HUES6 (cell line): Measurements from ENCODE around the gene MSL1.

Experiments
- H3K27ac ChIP-seq: 2 replicates; pipeline ENCODE4 v1.7.0; 2013; ENCODE audit warnings: low read depth, mild to moderate bottlenecking, low read length, inconsistent platforms
- H3K27me3 ChIP-seq: 2 replicates; pipeline ENCODE4 v1.6.1; 2013; ENCODE audit warnings: low read length; ENCODE audit not compliant: control insufficient read depth, insufficient read depth
- H3K36me3 ChIP-seq: 2 replicates; pipeline ENCODE4 v1.6.1; 2013; ENCODE audit warnings: low read length; ENCODE audit not compliant: control insufficient read depth, insufficient read depth
- H3K4me1 ChIP-seq: 2 replicates; pipeline ENCODE4 v1.6.1; 2013; ENCODE audit warnings: low read length; ENCODE audit not compliant: control insufficient read depth, insufficient read depth
- H3K4me3 ChIP-seq: 2 replicates; pipeline ENCODE4 v1.5.1; 2013; ENCODE audit warnings: low read depth, low read length
- H3K9ac ChIP-seq: one replicate; pipeline ENCODE4 v1.6.1; 2013; ENCODE audit warnings: mild to moderate bottlenecking, low read length
- H3K9me3 ChIP-seq: 2 replicates; pipeline ENCODE4 v1.6.1; 2013; ENCODE audit warnings: low read depth, low read length; ENCODE audit not compliant: control insufficient read depth, insufficient read depth

Gene MSL1

DNA sequence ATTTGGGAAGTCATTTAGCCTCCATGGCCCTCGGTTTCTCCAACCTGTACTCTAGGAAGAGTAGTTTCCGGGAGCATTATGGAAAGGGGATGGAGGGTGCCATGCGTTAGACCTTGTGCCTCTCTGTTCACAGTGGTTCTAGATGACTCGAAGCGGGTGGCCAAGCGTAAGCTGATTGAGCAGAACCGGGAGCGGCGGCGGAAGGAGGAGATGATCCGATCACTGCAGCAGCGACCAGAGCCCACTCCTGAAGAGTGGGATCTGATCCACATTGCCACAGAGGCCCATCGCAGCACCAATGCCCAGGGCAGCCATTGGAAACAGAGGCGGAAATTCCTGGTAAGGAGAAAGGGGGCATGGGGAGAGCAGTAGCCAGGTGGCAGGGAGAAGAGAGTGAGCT, 37.3 kb upstream of the MSL1 start:
- Histone ChIP-seq H3K27me3 (no peaks in the 10 kb centered on the region), H3K9ac (no peak overlapping the region), H3K9me3 (no peaks in the 10 kb centered on the region), H3K4me1 (no peaks in the 10 kb centered on the region), H3K27ac (no peak overlapping the region), H3K4me3 (no peak overlapping the region), H3K36me3 (peaks cover 42% of the 10 kb centered on the region)

DNA sequence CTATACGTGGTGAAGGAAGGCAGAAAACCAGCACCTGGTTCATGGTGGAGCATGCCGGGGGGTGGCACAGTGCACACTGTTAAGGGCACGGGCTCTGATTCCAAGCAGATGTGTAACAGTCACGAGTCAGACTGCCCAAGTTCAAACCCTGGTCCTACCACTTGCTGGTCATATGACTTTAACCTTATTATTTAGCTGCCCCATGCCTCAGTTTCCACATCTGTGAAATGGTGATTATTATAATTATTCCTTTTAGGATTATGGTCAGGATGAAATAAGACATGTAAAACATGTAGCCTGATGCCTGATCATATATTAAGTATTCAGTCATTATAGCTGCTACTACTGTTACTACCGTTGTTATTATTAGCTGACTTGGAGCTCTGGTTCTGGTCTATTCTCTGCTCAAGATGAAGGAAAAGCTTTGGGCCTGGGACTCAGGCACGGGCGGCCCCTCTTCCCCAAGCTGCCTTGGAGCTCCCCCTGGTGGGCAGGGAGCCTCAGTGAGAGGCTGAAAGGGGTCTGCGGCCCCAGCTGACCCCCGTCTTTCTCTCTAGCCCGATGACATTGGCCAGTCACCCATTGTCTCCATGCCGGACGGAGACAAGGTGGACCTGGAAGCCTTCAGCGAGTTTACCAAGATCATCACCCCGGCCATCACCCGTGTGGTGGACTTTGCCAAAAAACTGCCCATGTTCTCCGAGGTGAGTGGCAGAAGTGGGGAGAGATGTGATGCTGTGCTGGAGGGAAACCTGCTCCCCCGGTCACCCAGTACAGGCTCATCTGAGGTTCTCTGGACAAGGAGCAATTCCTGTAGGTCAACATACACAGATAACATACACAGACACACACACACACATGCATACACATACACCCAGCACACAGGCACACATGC, 35.4 kb upstream of the MSL1 start:
- no peak overlapping the region for H3K27ac ChIP-seq
- peaks cover 7% of the 10 kb centered on the region; the same call in 1 of the 2 replicates for H3K4me1 ChIP-seq
- no peaks in the 10 kb centered on the region for H3K9me3 ChIP-seq
- H3K4me3 ChIP-seq = no peak overlapping the region
- no peaks in the 10 kb centered on the region for H3K27me3 ChIP-seq
- no peak overlapping the region for H3K9ac ChIP-seq
- peaks cover 47% of the 10 kb centered on the region for H3K36me3 ChIP-seq

GRCh38 chr17:40087049-40087794, 34.5 kb upstream of the MSL1 start:
- H3K36me3 ChIP-seq = peaks cover 47% of the 10 kb centered on the region
- H3K4me1 ChIP-seq = peaks cover 16% of the 10 kb centered on the region
- no peak overlapping the region for H3K4me3 ChIP-seq
- no peak overlapping the region for H3K27ac ChIP-seq
- H3K9me3 ChIP-seq = no peaks in the 10 kb centered on the region
- no peak overlapping the region for H3K9ac ChIP-seq
- H3K27me3 ChIP-seq = no peaks in the 10 kb centered on the region

DNA sequence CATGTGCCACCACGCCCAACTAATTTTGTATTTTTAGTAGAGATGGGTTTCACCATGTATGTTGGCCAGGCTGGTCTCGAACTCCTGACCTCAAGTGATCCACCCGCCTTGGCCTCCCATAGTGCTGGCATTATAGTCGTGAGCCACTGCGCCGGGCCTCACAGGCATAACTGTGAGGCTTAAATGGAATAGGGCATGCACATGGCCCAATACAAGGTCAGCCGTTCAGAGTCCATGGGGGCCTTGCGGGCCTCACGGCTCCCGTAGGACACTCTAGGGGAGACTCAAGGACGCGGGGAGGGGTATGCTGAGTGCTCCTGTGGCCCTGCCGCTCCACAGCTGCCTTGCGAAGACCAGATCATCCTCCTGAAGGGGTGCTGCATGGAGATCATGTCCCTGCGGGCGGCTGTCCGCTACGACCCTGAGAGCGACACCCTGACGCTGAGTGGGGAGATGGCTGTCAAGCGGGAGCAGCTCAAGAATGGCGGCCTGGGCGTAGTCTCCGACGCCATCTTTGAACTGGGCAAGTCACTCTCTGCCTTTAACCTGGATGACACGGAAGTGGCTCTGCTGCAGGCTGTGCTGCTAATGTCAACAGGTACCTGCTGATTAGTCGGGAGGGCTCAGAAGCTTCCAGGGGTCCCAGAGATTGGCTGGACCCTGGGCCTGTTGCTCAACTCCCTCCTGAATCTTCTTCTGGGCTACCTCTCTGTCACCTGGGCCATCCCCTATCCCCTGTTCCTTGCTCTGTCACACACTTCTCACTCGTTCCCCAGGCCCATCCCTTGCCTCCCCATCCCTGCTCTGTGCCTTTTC, 33.7 kb upstream of the MSL1 start:
- H3K36me3 ChIP-seq = peaks cover 52% of the 10 kb centered on the region
- no peak overlapping the region for H3K4me3 ChIP-seq
- H3K4me1 ChIP-seq = peaks cover 16% of the 10 kb centered on the region
- no peaks in the 10 kb centered on the region for H3K27me3 ChIP-seq
- H3K27ac ChIP-seq = no peak overlapping the region
- no peak overlapping the region for H3K9ac ChIP-seq
- no peaks in the 10 kb centered on the region for H3K9me3 ChIP-seq

DNA sequence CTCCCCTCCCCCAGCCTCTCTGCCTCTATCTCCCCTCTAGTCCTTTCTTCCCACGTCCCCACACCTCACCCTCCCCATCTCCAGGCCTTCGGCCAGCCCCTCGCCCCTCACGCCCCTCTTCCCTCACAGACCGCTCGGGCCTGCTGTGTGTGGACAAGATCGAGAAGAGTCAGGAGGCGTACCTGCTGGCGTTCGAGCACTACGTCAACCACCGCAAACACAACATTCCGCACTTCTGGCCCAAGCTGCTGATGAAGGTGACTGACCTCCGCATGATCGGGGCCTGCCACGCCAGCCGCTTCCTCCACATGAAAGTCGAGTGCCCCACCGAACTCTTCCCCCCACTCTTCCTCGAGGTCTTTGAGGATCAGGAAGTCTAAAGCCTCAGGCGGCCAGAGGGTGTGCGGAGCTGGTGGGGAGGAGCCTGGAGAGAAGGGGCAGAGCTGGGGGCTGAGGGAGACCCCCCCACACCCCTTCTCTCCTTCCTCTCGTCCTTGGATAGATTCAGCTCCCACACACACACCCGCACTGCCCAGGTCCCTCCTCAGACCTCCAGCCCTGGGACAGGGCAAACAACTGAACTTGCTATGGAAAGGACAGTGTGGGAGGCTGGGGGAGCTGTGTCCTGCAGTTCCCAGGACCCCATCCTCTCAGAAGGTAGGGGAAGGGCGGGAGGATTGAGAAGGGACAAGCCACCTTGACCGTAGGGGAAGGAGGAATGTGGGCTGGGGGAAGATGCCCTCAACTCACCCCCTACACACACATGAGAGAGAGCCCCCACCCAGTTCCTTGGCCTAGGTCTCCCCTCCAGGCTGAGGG, 32.5 kb upstream of the MSL1 start:
- Histone ChIP-seq H3K27ac (no peak overlapping the region), H3K4me1 (peaks cover 16% of the 10 kb centered on the region), H3K9me3 (no peaks in the 10 kb centered on the region), H3K27me3 (no peaks in the 10 kb centered on the region), H3K36me3 (peaks cover 55% of the 10 kb centered on the region), H3K9ac (no peak overlapping the region), H3K4me3 (no peak overlapping the region)

- Histone ChIP-seq H3K4me1 (peaks cover 16% of the 10 kb centered on the region), H3K4me3 (no peak overlapping the region), H3K36me3 (peaks cover 59% of the 10 kb centered on the region), H3K27me3 (no peaks in the 10 kb centered on the region), H3K27ac (no peak overlapping the region), H3K9ac (no peak overlapping the region), H3K9me3 (no peaks in the 10 kb centered on the region)
Measured at GRCh38 chr17:40090237-40091119, 31.3 kb upstream of the MSL1 start.

DNA sequence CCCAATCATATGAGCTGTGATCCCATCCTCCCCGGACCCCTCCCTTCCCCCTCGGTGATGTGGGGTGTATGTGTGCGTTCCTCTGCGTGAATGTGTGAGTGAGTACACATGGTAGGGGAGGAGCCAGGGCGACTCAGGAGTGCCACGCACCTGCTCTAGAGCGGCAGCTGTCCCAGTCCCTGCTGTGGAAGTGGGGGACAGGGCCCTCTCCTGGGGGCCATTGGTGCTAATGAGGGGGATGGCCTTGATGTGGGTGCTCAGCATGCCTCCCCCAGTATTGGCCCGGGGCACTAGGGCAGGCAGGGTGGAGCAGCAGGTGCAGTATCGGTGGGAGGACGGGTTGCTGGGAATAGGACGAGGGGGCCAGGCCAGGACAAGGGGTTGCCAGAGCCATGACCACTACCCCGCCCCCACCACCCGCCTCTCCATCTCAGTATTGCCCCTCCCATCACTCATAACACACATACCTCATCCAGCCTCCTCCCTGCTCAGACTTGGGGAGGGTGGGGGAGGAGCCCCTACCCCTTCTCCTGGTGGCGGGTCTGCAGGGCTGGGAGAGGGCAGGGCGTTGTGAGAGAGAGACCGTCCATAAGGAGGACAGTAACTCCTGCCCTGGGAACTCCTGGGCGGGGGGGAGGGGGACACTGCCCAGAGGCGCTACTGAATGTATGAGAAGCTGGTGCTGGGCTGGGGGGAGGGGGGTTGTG, 29.9 kb upstream of the MSL1 start:
- no peaks in the 10 kb centered on the region for H3K9me3 ChIP-seq
- H3K27me3 ChIP-seq = no peaks in the 10 kb centered on the region
- peaks cover 16% of the 10 kb centered on the region for H3K4me1 ChIP-seq
- H3K36me3 ChIP-seq = peaks cover 65% of the 10 kb centered on the region
- no peak overlapping the region for H3K4me3 ChIP-seq
- H3K27ac ChIP-seq = no peak overlapping the region
- no peak overlapping the region for H3K9ac ChIP-seq

DNA sequence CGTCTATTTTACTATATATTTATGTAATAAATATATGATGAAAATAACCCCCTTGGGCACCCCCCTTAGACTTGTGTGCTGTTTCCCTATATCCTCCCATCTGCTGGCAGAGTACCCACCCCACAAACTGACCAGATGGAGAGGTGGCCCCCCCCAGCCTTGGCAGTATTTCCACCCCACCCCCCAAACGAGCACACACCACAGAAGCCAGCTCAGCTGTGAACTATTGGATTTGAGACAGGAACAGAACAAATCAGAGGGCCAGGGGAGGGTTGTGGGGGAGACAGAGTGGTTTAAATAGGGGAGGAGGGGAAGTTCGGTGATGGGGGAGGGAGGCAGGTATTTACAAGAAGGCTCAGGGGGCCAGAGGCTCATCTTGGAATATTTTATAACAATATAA, 29.2 kb upstream of the MSL1 start:
- no peaks in the 10 kb centered on the region for H3K9me3 ChIP-seq
- H3K4me3 ChIP-seq = no peak overlapping the region
- peaks cover 16% of the 10 kb centered on the region for H3K4me1 ChIP-seq
- no peak overlapping the region for H3K9ac ChIP-seq
- no peak overlapping the region for H3K27ac ChIP-seq
- H3K27me3 ChIP-seq = no peaks in the 10 kb centered on the region
- H3K36me3 ChIP-seq = peaks cover 63% of the 10 kb centered on the region

- Histone ChIP-seq H3K9me3 (no peaks in the 10 kb centered on the region), H3K4me3 (no peak overlapping the region), H3K9ac (no peak overlapping the region), H3K36me3 (peaks cover 59% of the 10 kb centered on the region), H3K4me1 (peaks cover 20% of the 10 kb centered on the region), H3K27ac (no peak overlapping the region), H3K27me3 (no peaks in the 10 kb centered on the region)
Measured at GRCh38 chr17:40093005-40093579, 28.7 kb upstream of the MSL1 start.
